ENCODE results near the gene SAE1. TPM values are rescaled to one million over a fixed set of nuclear protein-coding genes. Genes with fewer than 3 reads are reported as not detected.

SAE1 gene
- total RNA-seq, 1 donor from 2014 or later: 140 TPM

GRCh38 chr19:47158367-47158791 lies 27.7 kb downstream of the SAE1 start:
- TF ChIP-seq, protein P1, sequence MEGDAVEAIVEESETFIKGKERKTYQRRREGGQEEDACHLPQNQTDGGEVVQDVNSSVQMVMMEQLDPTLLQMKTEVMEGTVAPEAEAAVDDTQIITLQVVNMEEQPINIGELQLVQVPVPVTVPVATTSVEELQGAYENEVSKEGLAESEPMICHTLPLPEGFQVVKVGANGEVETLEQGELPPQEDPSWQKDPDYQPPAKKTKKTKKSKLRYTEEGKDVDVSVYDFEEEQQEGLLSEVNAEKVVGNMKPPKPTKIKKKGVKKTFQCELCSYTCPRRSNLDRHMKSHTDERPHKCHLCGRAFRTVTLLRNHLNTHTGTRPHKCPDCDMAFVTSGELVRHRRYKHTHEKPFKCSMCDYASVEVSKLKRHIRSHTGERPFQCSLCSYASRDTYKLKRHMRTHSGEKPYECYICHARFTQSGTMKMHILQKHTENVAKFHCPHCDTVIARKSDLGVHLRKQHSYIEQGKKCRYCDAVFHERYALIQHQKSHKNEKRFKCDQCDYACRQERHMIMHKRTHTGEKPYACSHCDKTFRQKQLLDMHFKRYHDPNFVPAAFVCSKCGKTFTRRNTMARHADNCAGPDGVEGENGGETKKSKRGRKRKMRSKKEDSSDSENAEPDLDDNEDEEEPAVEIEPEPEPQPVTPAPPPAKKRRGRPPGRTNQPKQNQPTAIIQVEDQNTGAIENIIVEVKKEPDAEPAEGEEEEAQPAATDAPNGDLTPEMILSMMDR (conservative IDR thresholded peaks at IDR 0.05; ENCODE audit: low read depth, low read length): no peak
- H3K4me3 ChIP-seq (ENCODE audit: low read depth, low read length): no peak overlapping the region
- no peak for DNase-seq (ENCODE audit: low read depth)

GRCh38 chr19:47158879-47159503 lies 28.4 kb downstream of the SAE1 start:
- DNase-seq (ENCODE audit: low read depth): peak; percentile 36
- TF ChIP-seq, protein P1 (conservative IDR thresholded peaks at IDR 0.05; ENCODE audit: low read depth, low read length): no peak
- H3K4me3 ChIP-seq (ENCODE audit: low read depth, low read length): no peak overlapping the region

DNA sequence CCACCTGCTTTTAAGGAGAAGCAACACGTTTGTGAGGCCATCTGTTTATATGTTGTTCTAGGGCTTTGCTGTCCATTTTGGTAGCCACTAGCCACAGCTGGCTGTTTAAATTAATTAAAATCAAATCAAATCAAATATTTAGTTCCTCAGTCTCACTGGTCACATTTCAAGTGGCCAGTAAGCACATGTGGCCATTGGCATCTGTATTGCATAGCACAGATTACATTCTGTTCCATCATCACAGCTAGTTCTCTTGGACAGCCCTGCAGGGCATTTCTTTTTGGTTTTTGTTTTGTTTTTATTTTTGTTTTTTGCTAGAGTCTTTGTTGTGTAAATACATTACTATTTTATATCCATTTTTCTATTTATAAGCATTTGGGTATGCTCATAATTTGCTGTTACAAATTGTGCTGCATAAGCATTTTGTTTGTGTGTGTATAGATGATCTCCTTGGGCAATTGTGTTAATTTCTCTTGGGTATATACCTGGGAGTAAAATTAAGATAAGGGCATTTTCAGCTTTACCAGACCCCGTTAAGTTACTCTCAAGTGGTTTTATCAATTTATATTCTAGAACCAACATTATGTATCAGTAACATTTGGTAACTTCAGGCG lies 31.3 kb downstream of the SAE1 start:
- DNase-seq (ENCODE audit: low read depth): no peak
- TF ChIP-seq, protein P1 (conservative IDR thresholded peaks at IDR 0.05; ENCODE audit: low read depth, low read length): no peak
- H3K4me3 ChIP-seq (ENCODE audit: low read depth, low read length): no peak overlapping the region

GRCh38 chr19:47168065-47168464 lies 37.4 kb downstream of the SAE1 start:
- H3K4me3 ChIP-seq (ENCODE audit: low read depth, low read length): no peak overlapping the region
- TF ChIP-seq, protein P1 (conservative IDR thresholded peaks at IDR 0.05; ENCODE audit: low read depth, low read length): no peak
- no peak for DNase-seq (ENCODE audit: low read depth)

DNA sequence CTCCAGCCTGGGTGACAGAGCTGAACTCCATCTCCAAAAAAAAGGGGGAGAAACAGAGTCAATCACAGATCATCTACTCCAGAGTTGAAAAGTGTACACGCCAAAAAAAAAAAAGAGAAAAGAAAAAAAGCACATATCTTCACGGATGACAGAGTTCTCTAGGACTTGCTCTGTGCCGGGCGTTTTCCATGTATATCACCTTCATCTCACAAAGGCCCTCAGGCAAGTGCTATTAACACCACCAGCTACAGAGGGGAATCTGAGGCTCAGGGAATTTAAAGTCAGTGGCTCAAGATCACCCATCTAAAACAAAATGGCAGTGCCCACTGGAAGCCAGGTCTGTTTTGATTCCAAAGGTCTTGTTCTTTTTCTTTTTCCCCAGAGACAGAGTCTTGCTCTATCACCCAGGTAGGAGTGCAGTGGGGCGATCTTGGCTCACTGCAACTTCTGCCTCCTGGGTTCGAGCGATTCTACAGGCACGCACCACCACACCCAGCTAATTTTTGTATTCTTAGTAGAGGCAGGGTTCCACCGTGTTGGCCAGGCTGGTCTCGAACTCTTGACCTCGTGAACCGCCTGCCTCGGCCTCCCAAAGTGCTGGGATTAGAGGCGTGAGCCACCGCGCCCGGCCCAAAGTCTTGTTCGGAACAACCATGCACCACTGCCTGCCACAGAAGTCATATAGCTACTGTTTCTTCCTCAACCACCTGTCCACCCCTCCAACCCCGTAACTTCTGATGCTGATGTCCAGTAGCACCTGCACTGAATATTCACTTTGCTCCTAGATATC lies 42.2 kb downstream of the SAE1 start:
- DNase-seq (ENCODE audit: low read depth): no peak
- no peak overlapping the region for H3K4me3 ChIP-seq (ENCODE audit: low read depth, low read length)
- TF ChIP-seq, protein P1 (conservative IDR thresholded peaks at IDR 0.05; ENCODE audit: low read depth, low read length): no peak

DNA sequence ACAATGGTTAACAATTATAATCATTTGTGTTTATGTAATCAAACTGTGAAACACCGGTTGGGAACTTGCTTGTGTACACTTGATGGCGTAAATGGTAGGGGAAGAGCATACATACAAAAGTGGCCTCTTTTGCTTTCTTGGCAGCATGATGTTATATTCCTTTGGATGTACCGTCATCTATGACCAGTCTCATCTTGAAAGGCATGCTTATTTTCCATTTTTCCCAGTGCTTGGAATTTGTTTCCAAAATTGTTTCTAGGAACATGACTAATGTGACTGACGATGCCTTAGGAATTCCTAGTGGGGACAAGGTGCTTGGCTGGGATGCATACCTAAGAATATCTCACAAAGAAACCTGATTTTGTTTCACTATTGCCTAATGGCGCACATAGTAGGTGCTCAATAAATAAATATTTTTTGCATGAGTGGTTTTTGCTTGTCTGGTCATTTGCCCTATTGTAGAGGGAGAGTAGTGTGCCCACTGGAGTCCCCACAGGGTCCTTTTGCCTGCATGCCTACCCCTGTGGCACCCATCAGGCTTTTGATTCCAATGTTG lies 45.5 kb downstream of the SAE1 start:
- TF ChIP-seq, protein P1 (conservative IDR thresholded peaks at IDR 0.05; ENCODE audit: low read depth, low read length): no peak
- no peak overlapping the region for H3K4me3 ChIP-seq (ENCODE audit: low read depth, low read length)
- no peak for DNase-seq (ENCODE audit: low read depth)
